Calu3 (cell line): ENCODE measurements around the gene CXCL3. TPM values are rescaled to one million over a fixed set of nuclear protein-coding genes. Genes with fewer than 3 reads are reported as not detected.

Experiments used
- BruUV-seq: library from RNA; stranded (reverse); fragments of 400-500 nt; replicated peaks from 2 replicates; lab custom pipeline; 2021; lab: Mats Ljungman, UMichigan
- CTCF ChIA-PET: fragments of 300-600 bp; sonication (Branson Sonifier 250); formaldehyde crosslinking; loops from one replicate; lab custom pipeline; 2022; ENCODE audit warnings: antibody characterized with exemption; lab: Charles Lee
- DNase-seq: peaks from one replicate; pipeline ENCODE4 v3.0.0; 2022
- H3K27ac Mint-ChIP-seq: one replicate; pipeline ENCODE4 v1.8.0; 2022; ENCODE audit warnings: mixed read lengths; ENCODE audit not compliant: unreplicated experiment
- H3K27me3 Mint-ChIP-seq: one replicate; pipeline ENCODE4 v1.8.0; 2022; ENCODE audit warnings: mixed read lengths; ENCODE audit not compliant: unreplicated experiment
- H3K36me3 Mint-ChIP-seq: one replicate; pipeline ENCODE4 v1.8.0; 2022; ENCODE audit warnings: mild to moderate bottlenecking, moderate library complexity, mixed read lengths; ENCODE audit not compliant: insufficient read depth, unreplicated experiment
- H3K4me1 Mint-ChIP-seq: one replicate; pipeline ENCODE4 v1.8.0; 2022; ENCODE audit warnings: mild to moderate bottlenecking, low read depth, mixed read lengths; ENCODE audit not compliant: unreplicated experiment
- H3K4me3 Mint-ChIP-seq: one replicate; pipeline ENCODE4 v1.8.0; 2022; ENCODE audit warnings: mild to moderate bottlenecking, low read depth, moderate library complexity, mixed read lengths; ENCODE audit not compliant: unreplicated experiment
- H3K9me3 Mint-ChIP-seq: one replicate; pipeline ENCODE4 v1.8.0; 2022; ENCODE audit warnings: low read depth, mixed read lengths; ENCODE audit not compliant: unreplicated experiment
- CTCF ChIP-seq: fragments of 200-600 bp; IDR thresholded peaks from one replicate; pipeline ENCODE4 v1.8.0; 2022; ENCODE audit warnings: antibody characterized with exemption; ENCODE audit not compliant: unreplicated experiment
- intact Hi-C: fragments of 100-400 bp; cut with micrococcal nuclease; formaldehyde crosslinking; loops from one replicate; pipeline ENCODE4 v1.10.0; 2022; ENCODE audit not compliant: unreplicated experiment
- total RNA-seq: library from RNA; stranded (reverse); gene quantifications from 2 replicates; pipeline ENCODE4 v1.2.3, GENCODE V29; 2022

The CXCL3 gene
- total RNA-seq, 1 experiment from 2014 or later: 153 TPM

- CTCF ChIA-PET: interaction anchor here (0.7 to 1.1 kb wide), 3 partner anchors 11 to 57 kb away, joined by 3 to 6 read pairs (median 3); partner anchors contain the start of gene CXCL5
- intact Hi-C loops: no loop called here
- no peak for DNase-seq
Observed at GRCh38 chr4:74055498-74055897, 17.0 kb upstream of the CXCL3 start.

GRCh38 chr4:74055096-74055495 lies 16.6 kb upstream of the CXCL3 start:
- Mint-ChIP-seq H3K36me3 (peaks cover 6% of the 10 kb centered on the region), H3K4me1 (peaks cover 7% of the 10 kb centered on the region), H3K4me3 (no peak overlapping the region), H3K9me3 (no peaks in the 10 kb centered on the region), H3K27ac (no peak overlapping the region), H3K27me3 (no peaks in the 10 kb centered on the region)
- DNase-seq: no peak
- intact Hi-C loops: no loop called here
- TF ChIP-seq CTCF: no peak
- BruUV-seq: no TSS peak
- CTCF ChIA-PET: no interaction called here

More at GRCh38 chr4:74055498-74055897, 17.0 kb upstream of the CXCL3 start:
- TF ChIP-seq CTCF: no peak
- no peaks in the 10 kb centered on the region for H3K9me3 Mint-ChIP-seq
- H3K4me3 Mint-ChIP-seq: no peak overlapping the region
- H3K4me1 Mint-ChIP-seq: peaks cover 7% of the 10 kb centered on the region
- BruUV-seq: no TSS peak
- H3K27ac Mint-ChIP-seq: peak overlapping the region; percentile 91
- no peaks in the 10 kb centered on the region for H3K27me3 Mint-ChIP-seq
- H3K36me3 Mint-ChIP-seq: peaks cover 6% of the 10 kb centered on the region

GRCh38 chr4:74054483-74055047 lies 16.1 kb upstream of the CXCL3 start:
- H3K27me3 Mint-ChIP-seq: no peaks in the 10 kb centered on the region
- BruUV-seq: no TSS peak
- DNase-seq: no peak

GRCh38 chr4:74047152-74047551 lies 8.7 kb upstream of the CXCL3 start:
- intact Hi-C loops: no loop called here
- no TSS peak for BruUV-seq

More at GRCh38 chr4:74054483-74055047, 16.1 kb upstream of the CXCL3 start:
- H3K27ac Mint-ChIP-seq: no peak overlapping the region
- no peak overlapping the region for H3K4me3 Mint-ChIP-seq
- peaks cover 7% of the 10 kb centered on the region for H3K4me1 Mint-ChIP-seq
- intact Hi-C loops: no loop called here
- no peak for TF ChIP-seq CTCF
- CTCF ChIA-PET: no interaction called here
- peaks cover 6% of the 10 kb centered on the region for H3K36me3 Mint-ChIP-seq
- no peaks in the 10 kb centered on the region for H3K9me3 Mint-ChIP-seq

More at GRCh38 chr4:74047152-74047551, 8.7 kb upstream of the CXCL3 start:
- TF ChIP-seq CTCF: no peak
- H3K9me3 Mint-ChIP-seq: peaks cover 3% of the 10 kb centered on the region
- H3K27me3 Mint-ChIP-seq: no peaks in the 10 kb centered on the region
- no peak overlapping the region for H3K4me3 Mint-ChIP-seq
- no peak for DNase-seq
- H3K36me3 Mint-ChIP-seq: no peaks in the 10 kb centered on the region
- CTCF ChIA-PET: no interaction called here
- peaks cover 31% of the 10 kb centered on the region for H3K4me1 Mint-ChIP-seq
- no peak overlapping the region for H3K27ac Mint-ChIP-seq
